Ovary (tissue), 3 donors: ENCODE measurements around the gene DPYSL3.

Experiments
- CTCF ChIP-seq, 3 donors: fragments of 450-650 bp in 2 of 3; fragments of 200-600 bp in 1 of 3; IDR thresholded peaks; one replicate each; pipeline versions ENCODE4 v1.5.1 to v1.8.0; 2016 to 2022; ENCODE audit warnings: antibody characterized with exemption in 3 of 3, mild to moderate bottlenecking in 1 of 3
- POLR2A ChIP-seq: fragments of 450-650 bp; IDR thresholded peaks from one replicate; pipeline ENCODE4 v1.6.1; 2017; ENCODE audit warnings: antibody characterized with exemption, mild to moderate bottlenecking, moderate library complexity
- donor health status: DM: no; HTN: no; CAD: no.

DNA sequence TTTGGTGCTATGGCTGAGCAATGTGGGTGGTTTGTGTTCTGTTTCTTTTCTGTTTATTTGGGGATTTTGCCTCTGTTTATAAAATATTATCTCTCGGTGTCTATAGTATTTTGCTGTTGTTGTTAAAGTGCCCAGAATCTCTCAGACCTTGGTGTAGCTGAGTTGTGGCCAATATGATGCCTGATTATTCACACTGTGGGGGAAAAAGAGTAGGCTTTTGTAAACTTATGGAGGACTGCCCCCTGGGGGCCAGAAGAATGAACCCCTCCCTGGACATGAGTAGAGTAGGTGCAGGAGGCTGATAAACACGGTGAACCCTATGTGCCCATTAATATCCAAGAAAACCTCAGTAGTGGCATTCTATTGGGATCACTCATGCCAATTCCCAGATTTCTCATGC, 49.0 kb upstream of the DPYSL3 start:
- TF ChIP-seq POLR2A: no peak
- TF ChIP-seq CTCF (IDR thresholded peaks at IDR 0.05): peak; percentile 22 to 65 (median 64)
